ENCODE data around the gene RAB11FIP4.
"Not testable (repeated sequence)": the region's sequence is repeated elsewhere in the genome, so short reads cannot be mapped to it uniquely, and the experiment has no call there.

DNA sequence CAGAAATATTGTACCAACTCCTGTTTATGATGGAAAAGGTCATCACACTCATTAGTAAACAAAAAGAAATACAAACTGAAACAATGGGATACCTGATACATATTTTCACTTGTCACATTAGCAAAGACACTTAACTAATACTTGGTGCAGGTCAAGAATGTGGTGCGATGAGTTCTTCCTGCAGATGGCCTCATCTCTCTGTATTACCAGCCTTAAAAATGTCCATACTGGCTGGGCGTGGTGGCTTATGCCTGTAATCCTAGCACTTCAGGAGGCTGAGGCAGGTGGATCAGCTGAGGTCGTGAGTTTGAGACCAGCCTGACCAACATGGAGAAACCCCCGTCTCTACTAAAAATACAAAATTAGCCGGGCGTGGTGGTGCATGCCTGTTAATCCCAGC is 8.0 kb upstream of the RAB11FIP4 start:
- TF ChIP-seq, protein P1, sequence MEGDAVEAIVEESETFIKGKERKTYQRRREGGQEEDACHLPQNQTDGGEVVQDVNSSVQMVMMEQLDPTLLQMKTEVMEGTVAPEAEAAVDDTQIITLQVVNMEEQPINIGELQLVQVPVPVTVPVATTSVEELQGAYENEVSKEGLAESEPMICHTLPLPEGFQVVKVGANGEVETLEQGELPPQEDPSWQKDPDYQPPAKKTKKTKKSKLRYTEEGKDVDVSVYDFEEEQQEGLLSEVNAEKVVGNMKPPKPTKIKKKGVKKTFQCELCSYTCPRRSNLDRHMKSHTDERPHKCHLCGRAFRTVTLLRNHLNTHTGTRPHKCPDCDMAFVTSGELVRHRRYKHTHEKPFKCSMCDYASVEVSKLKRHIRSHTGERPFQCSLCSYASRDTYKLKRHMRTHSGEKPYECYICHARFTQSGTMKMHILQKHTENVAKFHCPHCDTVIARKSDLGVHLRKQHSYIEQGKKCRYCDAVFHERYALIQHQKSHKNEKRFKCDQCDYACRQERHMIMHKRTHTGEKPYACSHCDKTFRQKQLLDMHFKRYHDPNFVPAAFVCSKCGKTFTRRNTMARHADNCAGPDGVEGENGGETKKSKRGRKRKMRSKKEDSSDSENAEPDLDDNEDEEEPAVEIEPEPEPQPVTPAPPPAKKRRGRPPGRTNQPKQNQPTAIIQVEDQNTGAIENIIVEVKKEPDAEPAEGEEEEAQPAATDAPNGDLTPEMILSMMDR (conservative IDR thresholded peaks at IDR 0.05 in 1 of 2, IDR thresholded peaks at IDR 0.05 in 1 of 2; ENCODE audit: low read depth in 1 of 2, low read length in 2 of 2) = not testable (repeated sequence)
- not testable (repeated sequence) for TF ChIP-seq EZH2 (IDR thresholded peaks at IDR 0.05; ENCODE audit: low read length, missing control alignments)
